ENCODE measurements around the gene CTSC. TPM values are rescaled to one million over a fixed set of nuclear protein-coding genes. Genes with fewer than 3 reads are reported as not detected.
"Not testable (repeated sequence)": the region's sequence is repeated elsewhere in the genome, so short reads cannot be mapped to it uniquely, and the experiment has no call there.

The CTSC gene
- total RNA-seq, 4 donors from 2014 or later = 41.2 to 84.6 (median 46.0) TPM

DNA sequence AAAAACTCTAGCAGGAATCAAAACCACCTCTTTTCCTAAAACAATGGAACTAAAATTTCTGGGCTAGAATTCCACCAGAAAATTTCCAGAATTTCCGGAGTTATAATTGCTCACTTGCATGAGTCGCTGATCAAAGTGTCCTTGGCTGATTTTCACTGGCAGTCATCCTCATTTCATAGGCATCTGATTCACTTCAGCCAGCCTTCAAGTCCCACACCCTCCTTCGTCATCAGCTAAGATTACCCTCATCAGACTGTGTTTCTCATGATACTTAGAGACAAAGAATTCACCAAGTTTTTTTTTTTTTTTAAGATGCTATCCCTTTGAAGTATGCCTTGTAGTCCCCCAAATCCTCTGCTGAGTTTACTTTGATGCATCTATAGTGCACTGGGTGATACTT is 90.8 kb downstream of the CTSC start:
- Histone ChIP-seq H3K36me3 (no peaks in the 10 kb centered on the region), H3K9me3 (peaks cover 0 to 4% (median 2%) of the 10 kb centered on the region in 4 donors), H3K27ac (no peak overlapping the region), H3K27me3 (no peaks in the 10 kb centered on the region), H3K4me3 (no peak overlapping the region), H3K4me1 (no peaks in the 10 kb centered on the region)
- no peak for TF ChIP-seq EP300 (IDR thresholded peaks at IDR 0.05)
- TF ChIP-seq, protein P1, sequence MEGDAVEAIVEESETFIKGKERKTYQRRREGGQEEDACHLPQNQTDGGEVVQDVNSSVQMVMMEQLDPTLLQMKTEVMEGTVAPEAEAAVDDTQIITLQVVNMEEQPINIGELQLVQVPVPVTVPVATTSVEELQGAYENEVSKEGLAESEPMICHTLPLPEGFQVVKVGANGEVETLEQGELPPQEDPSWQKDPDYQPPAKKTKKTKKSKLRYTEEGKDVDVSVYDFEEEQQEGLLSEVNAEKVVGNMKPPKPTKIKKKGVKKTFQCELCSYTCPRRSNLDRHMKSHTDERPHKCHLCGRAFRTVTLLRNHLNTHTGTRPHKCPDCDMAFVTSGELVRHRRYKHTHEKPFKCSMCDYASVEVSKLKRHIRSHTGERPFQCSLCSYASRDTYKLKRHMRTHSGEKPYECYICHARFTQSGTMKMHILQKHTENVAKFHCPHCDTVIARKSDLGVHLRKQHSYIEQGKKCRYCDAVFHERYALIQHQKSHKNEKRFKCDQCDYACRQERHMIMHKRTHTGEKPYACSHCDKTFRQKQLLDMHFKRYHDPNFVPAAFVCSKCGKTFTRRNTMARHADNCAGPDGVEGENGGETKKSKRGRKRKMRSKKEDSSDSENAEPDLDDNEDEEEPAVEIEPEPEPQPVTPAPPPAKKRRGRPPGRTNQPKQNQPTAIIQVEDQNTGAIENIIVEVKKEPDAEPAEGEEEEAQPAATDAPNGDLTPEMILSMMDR (IDR thresholded peaks at IDR 0.05) = no peak
- DNase-seq (ENCODE audit: low spot score in 2 of 2) = no peak
- WGBS, 2 donors = 66 to 69% methylated on average over 3 of the region's 3 CpGs

GRCh38 chr11:88245576-88245975 is 92.0 kb downstream of the CTSC start:
- H3K27me3 ChIP-seq; H3K36me3 ChIP-seq; DNase-seq (ENCODE audit: low spot score in 2 of 2); H3K27ac ChIP-seq; H3K4me3 ChIP-seq; H3K4me1 ChIP-seq: not testable (repeated sequence)
- WGBS, 2 donors = 89 to 97% methylated on average over 2 of the region's 2 CpGs
- peaks cover 0 to 11% (median 2%) of the 10 kb centered on the region in 4 donors for H3K9me3 ChIP-seq

Other genes starting within 250 kb of the CTSC start
- gene RAB38, start 162.3 kb downstream of the CTSC start, total RNA-seq = 1 to 10 TPM in 2 of 4 donors, under 1 TPM in 2; 0.59 to 5.1 (median 2.5) TPM